Amniotic stem cell (primary cell): ENCODE data around the gene CDK12.
"Not testable (repeated sequence)": the region's sequence is repeated elsewhere in the genome, so short reads cannot be mapped to it uniquely, and the experiment has no call there.

Experiments
- DNase-seq: peaks from one replicate; lab custom pipeline; 2025; lab: John Stamatoyannopoulos, UW

CDK12 gene

GRCh38 chr17:39461113-39461925 lies at the start of gene CDK12:
CDK12 (plus strand) TSS chr17:39461486; CDS start chr17:39462072, 586 bp downstream.
- DNase-seq = peak; percentile 98

- DNase-seq = no peak
Measured at GRCh38 chr17:39416141-39416540, 45.1 kb upstream of the CDK12 start.

- DNase-seq = no peak
Measured at GRCh38 chr17:39429600-39429999, 31.7 kb upstream of the CDK12 start.

- not testable (repeated sequence) for DNase-seq
Measured at GRCh38 chr17:39439868-39440267, 21.4 kb upstream of the CDK12 start.

GRCh38 chr17:39443326-39443725 lies 18.0 kb upstream of the CDK12 start:
- DNase-seq = no peak

GRCh38 chr17:39447561-39447960 lies 13.7 kb upstream of the CDK12 start:
- no peak for DNase-seq

- no peak for DNase-seq
Measured at GRCh38 chr17:39450051-39450450, 11.2 kb upstream of the CDK12 start.

GRCh38 chr17:39450847-39451581 lies 10.3 kb upstream of the CDK12 start, which contains the start of gene MED1:
MED1 (minus strand) TSS chr17:39451263; CDS start chr17:39451062, 201 bp downstream.
- peak; percentile 95 for DNase-seq

- no peak for DNase-seq
Measured at GRCh38 chr17:39455919-39456318, 5.4 kb upstream of the CDK12 start.

- peak; percentile 67 for DNase-seq
Measured at GRCh38 chr17:39461926-39462569, 762 bp downstream of the CDK12 start.

GRCh38 chr17:39462631-39463375 lies 1.5 kb downstream of the CDK12 start:
- no peak for DNase-seq

GRCh38 chr17:39464639-39465181 lies 3.4 kb downstream of the CDK12 start:
- not testable (repeated sequence) for DNase-seq

- DNase-seq = not testable (repeated sequence)
Measured at GRCh38 chr17:39468610-39469009, 7.3 kb downstream of the CDK12 start.

- DNase-seq = no peak
Measured at GRCh38 chr17:39473310-39473709, 12.0 kb downstream of the CDK12 start.

- not testable (repeated sequence) for DNase-seq
Measured at GRCh38 chr17:39479631-39480030, 18.3 kb downstream of the CDK12 start.

- DNase-seq = no peak
Measured at GRCh38 chr17:39483506-39483905, 22.2 kb downstream of the CDK12 start.

GRCh38 chr17:39484178-39484577 lies 22.9 kb downstream of the CDK12 start:
- no peak for DNase-seq

- DNase-seq = peak; percentile 83
Measured at GRCh38 chr17:39485555-39485954, 24.3 kb downstream of the CDK12 start.

- no peak for DNase-seq
Measured at GRCh38 chr17:39486242-39486641, 25.0 kb downstream of the CDK12 start.

GRCh38 chr17:39487490-39487889 lies 26.2 kb downstream of the CDK12 start:
- DNase-seq = not testable (repeated sequence)

GRCh38 chr17:39487946-39488345 lies 26.7 kb downstream of the CDK12 start:
- no peak for DNase-seq
